Stimulated activated CD8-positive, alpha-beta memory T cell treated with anti-CD3 and anti-CD28 coated beads, Interleukin-4, amount 100 ng/mL, for 24 hours (primary cell): Measurements from ENCODE around the gene THRAP3.
"Not testable (repeated sequence)": the region's sequence is repeated elsewhere in the genome, so short reads cannot be mapped to it uniquely, and the experiment has no call there.

ENCODE experiments used
- DNase-seq: peaks from one replicate; pipeline ENCODE4 v3.0.0-alpha.2; 2020; ENCODE audit warnings: low read depth

The THRAP3 gene

GRCh38 chr1:36206323-36206858 lies 17.9 kb upstream of the THRAP3 start:
- DNase-seq: no peak

GRCh38 chr1:36207339-36207738 lies 16.9 kb upstream of the THRAP3 start:
- no peak for DNase-seq

- no peak for DNase-seq
Measured at GRCh38 chr1:36208978-36209703, 15.1 kb upstream of the THRAP3 start.

GRCh38 chr1:36211307-36211706 lies 12.9 kb upstream of the THRAP3 start:
- DNase-seq: no peak

GRCh38 chr1:36211841-36212240 lies 12.4 kb upstream of the THRAP3 start:
- DNase-seq: no peak

- no peak for DNase-seq
Measured at GRCh38 chr1:36212782-36213181, 11.5 kb upstream of the THRAP3 start.

GRCh38 chr1:36217670-36218069 lies 6.6 kb upstream of the THRAP3 start:
- DNase-seq: no peak

- DNase-seq: not testable (repeated sequence)
Measured at GRCh38 chr1:36221901-36222300, 2.3 kb upstream of the THRAP3 start.

- DNase-seq: no peak
Measured at GRCh38 chr1:36222481-36223380, 1.5 kb upstream of the THRAP3 start.

GRCh38 chr1:36223381-36223995 lies 755 bp upstream of the THRAP3 start:
- DNase-seq: no peak

GRCh38 chr1:36224537-36225282 lies 467 bp downstream of the THRAP3 start:
- no peak for DNase-seq

GRCh38 chr1:36225283-36225899 lies 1.1 kb downstream of the THRAP3 start:
- no peak for DNase-seq

- not testable (repeated sequence) for DNase-seq
Measured at GRCh38 chr1:36230279-36230678, 6.0 kb downstream of the THRAP3 start.

GRCh38 chr1:36231191-36231590 lies 6.9 kb downstream of the THRAP3 start:
- no peak for DNase-seq

- DNase-seq: no peak
Measured at GRCh38 chr1:36232212-36233095, 8.2 kb downstream of the THRAP3 start.

- no peak for DNase-seq
Measured at GRCh38 chr1:36236302-36236701, 12.1 kb downstream of the THRAP3 start.

- DNase-seq: no peak
Measured at GRCh38 chr1:36238433-36238832, 14.2 kb downstream of the THRAP3 start.

GRCh38 chr1:36239941-36240637 lies 15.8 kb downstream of the THRAP3 start:
- no peak for DNase-seq

- DNase-seq: no peak
Measured at GRCh38 chr1:36247538-36247937, 23.3 kb downstream of the THRAP3 start.
